CD4-positive, alpha-beta T cell treated with Interleukin-6 for 4 hours (primary cell): ENCODE measurements around the gene SYTL5.

Experiments used
- DNase-seq: peaks from one replicate; pipeline ENCODE4 v3.0.0-alpha.2; 2020; ENCODE audit warnings: mixed read lengths

The SYTL5 gene

DNA sequence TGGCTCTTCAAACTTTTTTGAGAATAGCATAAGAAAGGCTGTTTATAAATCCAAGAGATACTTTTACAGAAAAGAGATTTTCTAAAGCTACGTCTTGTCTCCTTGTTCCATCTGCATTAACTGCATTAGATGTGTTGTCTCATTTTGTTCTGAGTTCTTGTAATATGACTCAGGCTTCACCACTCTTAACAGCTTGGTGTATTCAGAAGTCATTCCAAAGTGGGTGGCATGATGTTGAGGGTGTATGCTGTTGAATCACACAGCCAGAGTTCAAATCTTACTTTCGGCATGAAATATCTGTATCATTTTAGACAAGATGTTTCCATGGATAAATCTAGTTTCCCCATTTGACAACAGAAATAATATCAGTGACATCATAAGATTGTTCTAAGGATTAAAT, 30.1 kb downstream of the SYTL5 start:
- DNase-seq: no peak

DNA sequence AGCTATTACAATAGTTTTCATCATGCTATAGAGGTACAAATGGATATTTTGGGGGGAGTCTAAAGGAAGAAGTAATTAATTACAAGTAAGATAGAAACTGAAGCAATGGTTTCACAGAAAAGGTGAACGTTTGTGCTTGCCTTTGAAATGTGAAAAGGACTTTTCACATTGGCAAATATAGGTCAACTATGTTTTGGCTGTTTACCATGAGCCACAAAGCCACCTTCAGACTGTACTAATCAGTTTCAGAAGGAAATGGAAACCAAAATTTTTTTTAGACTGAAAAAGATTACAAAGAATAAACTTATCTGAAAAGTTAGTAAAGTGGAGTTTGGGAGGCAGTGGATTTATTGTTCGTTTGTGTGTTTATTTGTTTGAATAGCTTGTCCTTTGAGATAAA, 32.1 kb downstream of the SYTL5 start:
- no peak for DNase-seq

DNA sequence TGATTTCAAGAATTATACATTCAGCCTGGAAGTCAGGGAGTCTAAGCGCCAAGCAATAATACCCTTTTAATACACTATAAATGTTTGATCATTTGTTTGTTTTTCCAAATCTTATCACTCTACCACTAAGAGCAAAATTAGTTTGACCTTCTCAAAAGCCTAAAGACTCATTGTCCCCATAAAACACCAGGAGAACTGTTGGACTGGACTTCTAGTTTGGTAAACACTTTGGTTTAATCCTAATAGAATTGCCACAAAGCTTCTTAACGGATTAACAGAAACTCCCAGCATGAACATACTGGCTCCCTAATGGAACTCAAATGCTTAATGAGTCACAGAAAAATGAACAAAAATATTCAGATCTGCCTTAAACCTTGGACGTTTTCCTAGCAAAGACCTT, 34.9 kb downstream of the SYTL5 start:
- no peak for DNase-seq

DNA sequence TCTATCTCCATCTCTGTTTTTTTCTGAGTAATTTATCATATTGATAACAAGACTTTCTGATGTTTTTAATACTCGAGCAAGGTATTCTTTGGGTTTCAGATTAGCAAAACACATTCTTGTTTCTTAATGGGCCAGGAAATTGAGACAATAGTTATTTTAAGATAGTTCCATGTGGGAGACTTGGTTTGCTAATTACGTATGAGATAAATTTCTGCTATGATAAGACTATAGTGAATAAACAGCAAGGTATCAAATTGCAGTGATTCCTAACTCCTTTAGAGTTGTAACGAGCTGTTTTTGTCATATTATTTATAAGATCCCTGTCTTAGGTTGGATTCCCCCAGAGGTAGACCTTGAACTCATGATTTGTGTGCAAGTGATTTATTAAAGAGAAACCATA, 38.3 kb downstream of the SYTL5 start:
- no peak for DNase-seq

GRCh38 chrX:38045538-38046096, 39.3 kb downstream of the SYTL5 start:
- DNase-seq: no peak

GRCh38 chrX:38048886-38049285, 42.5 kb downstream of the SYTL5 start:
- no peak for DNase-seq

- no peak for DNase-seq
These were observed 44.5 kb downstream of the SYTL5 start for GRCh38 chrX:38050806-38051205.

DNA sequence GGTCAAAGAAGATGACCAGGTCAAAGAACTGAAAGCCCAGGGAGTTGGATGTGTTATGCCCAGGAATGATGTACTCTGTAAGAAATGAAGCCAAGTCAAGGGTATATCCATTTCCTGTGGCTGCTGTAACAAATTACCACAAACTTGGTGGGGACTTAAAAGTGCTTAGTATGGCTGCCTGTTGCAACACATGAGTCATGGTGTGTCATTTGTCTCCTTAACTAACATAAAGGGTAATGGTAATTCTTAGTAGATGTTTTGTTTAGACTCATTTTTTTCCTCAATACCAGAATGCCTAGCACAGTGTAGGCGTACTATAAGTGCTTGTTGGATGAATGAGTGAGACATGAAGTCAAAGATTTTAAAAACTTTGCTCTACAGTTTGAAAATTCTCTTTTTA, 45.7 kb downstream of the SYTL5 start:
- DNase-seq: no peak

DNA sequence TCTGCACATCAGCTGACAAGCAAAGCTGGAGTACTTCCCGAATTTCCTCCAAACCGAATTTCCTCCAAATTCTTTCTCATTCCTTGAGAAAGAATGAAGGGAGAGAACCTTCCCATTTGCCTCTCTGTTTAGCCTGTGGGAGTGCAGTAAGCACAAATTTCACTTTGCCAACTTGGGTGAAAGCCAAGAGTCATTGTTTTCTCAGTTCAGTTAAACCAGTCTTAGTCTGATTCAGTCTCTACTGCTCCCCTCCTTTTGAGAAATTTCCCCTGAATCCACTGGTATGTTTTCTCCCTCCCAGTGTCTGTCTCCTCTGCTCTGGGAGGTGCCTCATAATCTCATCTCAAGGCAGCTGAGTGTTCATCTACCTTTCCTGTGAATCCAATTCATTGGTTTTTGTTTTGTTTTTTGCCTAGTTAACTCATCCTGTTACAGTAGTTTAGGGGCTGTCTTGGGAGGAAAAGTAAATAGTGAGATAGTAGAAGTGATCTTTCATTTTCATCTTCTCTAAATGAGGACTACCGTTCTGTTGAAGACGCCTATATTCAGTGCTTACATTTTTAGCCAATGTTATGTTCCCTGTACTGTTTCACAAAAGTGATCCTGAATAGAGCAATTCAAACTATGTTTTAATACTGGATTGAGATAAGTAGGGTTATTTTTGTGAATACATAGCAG, 49.0 kb downstream of the SYTL5 start:
- no peak for DNase-seq

- DNase-seq: no peak
These were observed 54.1 kb downstream of the SYTL5 start for GRCh38 chrX:38060331-38060878.

DNA sequence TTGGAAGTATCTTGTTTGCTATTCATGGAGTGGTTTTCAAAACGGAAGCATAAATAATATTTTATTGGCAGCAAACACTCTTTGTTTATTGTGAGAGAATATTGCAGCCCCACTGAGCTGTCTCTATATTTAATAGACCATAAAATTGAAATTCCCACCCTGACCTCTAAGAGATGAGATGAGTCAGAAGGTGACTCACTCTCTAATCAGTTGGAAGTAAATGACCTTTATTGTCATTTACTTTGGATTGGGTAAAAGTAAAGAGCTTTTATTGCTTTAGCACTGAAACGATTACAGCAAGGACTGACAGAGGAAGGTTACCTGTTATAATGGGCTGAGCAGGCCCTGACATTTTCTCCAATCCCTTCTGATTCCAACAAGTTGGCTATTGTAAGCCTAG, 55.0 kb downstream of the SYTL5 start:
- no peak for DNase-seq

DNA sequence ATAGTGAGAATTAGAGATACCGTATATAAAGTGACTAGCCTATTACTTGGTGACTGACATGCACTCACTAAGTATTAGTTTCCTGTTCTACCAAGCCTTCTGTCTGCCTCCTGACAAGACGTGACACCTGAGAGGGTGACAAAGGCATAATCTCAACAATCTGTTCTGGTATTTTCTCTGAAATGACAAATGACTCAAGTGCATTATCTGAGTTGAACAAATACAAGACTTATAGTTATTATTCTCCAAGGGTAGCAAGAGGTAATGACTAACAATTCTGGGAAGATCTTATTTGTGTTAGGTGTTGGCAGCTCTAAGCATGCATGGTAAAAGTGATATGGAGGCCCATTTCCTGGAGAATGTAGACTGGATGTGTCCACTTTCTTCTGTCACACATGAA, 60.6 kb downstream of the SYTL5 start:
- DNase-seq: no peak

GRCh38 chrX:38069273-38069672, 62.9 kb downstream of the SYTL5 start:
- DNase-seq: no peak

DNA sequence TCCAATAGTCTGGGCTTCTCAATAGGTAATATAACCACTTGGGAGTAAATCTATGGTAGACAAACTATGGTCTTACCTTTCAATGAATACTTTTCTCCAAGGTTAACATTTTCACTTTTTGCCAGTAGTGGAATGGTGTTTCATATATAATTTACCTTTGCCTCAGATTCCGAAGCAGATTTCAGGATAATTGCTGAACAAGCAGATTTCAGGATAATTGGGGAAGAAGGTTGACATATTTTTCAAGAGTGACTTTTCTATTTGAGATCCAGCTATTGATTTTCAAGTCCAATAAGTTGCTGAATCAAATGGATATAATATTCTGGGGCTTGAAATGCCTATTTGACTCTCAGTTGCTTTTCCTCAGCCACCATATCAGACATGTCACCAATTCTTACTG, 63.6 kb downstream of the SYTL5 start:
- no peak for DNase-seq

GRCh38 chrX:38079463-38079862, 73.1 kb downstream of the SYTL5 start:
- DNase-seq: no peak

GRCh38 chrX:38080808-38081207, 74.5 kb downstream of the SYTL5 start:
- DNase-seq: no peak

- no peak for DNase-seq
These were observed 75.6 kb downstream of the SYTL5 start for GRCh38 chrX:38081909-38082308.

- no peak for DNase-seq
These were observed 76.0 kb downstream of the SYTL5 start for GRCh38 chrX:38082309-38082708.

GRCh38 chrX:38085813-38086212, 79.5 kb downstream of the SYTL5 start:
- no peak for DNase-seq

DNA sequence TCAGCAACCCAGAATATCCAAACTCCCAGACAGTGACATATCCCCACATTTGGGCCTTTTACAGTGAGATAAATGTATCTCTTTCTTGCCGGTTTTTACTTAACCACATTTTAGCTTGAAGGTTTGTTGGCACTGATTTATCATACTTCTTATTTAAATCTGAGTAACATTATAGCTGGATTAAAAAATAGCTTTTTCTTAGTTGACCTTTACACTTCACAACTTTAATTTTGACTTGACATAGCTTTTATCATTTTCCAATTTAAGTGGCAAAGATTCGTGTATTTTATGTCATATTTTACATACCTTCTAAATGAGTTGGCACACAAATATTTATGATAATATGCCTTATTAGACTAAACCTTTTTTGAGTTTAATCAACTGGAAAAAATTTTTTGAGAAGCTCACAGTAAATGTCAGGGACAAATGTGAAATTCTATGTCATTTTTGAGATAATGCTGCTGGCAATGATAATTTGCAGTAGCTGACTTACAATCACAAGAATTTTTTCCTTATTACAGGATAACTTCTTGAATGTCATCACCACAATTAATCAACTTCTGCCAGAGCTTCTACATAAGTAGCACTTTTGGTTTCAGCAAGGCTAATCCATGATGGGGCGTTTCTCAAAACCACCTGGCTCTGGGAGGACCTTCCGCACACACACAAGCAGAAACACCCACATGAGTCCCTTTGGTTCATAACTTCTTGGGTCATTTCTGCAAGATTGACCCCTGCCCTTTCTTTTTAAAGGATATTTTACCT, 80.3 kb downstream of the SYTL5 start:
- DNase-seq: no peak

- no peak for DNase-seq
These were observed 81.2 kb downstream of the SYTL5 start for GRCh38 chrX:38087594-38087993.

DNA sequence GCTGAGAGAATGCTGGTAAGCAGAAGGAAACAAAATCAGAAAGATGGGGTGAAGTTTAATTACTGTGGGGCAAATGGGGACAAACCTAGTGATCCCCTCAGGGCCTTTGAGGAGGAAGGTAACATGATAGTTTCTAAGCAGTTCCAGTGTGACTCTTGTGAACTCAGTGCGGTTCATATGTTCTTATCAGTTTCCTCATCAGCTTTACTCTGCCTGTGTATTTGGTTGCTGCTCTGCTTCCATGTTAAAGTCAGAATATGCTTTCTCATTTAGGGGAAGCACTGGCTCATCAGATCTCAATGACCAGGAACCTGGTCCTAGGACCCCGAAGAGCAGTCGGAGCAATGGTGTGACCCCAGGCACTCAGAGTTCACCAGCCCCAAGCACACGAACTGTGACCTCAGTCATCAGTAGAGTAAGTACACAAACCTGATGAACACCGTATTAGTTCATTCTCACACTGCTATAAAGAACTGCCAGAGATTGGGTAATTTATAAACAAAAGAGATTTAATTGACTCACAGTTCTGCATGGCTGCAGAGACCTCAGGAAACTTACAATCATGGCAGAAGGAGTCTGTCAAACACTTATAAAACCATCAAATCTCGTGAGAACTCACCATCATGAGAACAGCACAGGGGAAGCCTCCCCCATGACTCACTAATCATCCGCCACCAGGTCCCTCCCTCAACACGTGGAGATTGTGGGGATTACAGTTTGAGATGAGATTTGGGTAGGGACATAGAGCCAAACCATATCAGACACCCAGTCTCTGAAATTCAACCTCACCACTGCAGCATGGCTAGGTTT, 83.0 kb downstream of the SYTL5 start:
- DNase-seq: no peak

GRCh38 chrX:38095971-38096529, 89.7 kb downstream of the SYTL5 start:
- no peak for DNase-seq
